Epithelial cell of esophagus (primary cell): ENCODE results near the gene TRMT44.
"Not testable (repeated sequence)": the region's sequence is repeated elsewhere in the genome, so short reads cannot be mapped to it uniquely, and the experiment has no call there.

Source experiments
- DNase-seq: peaks from one replicate; pipeline ENCODE4 v3.0.0; 2010; ENCODE audit warnings: low read depth
- H3K4me3 ChIP-seq: 2 replicates; pipeline ENCODE4 v1.5.1; 2011; ENCODE audit warnings: mild to moderate bottlenecking, low read length, control low read depth
- CTCF ChIP-seq: IDR thresholded peaks from 2 replicates; pipeline ENCODE4 v1.5.1; 2011; ENCODE audit warnings: low read depth, mild to moderate bottlenecking, low read length, control low read depth, inconsistent platforms; ENCODE audit not compliant: insufficient read depth; ENCODE audit errors: missing control alignments

TRMT44 gene

GRCh38 chr4:8512510-8512909 lies 71.9 kb downstream of the TRMT44 start:
- no peak overlapping the region for H3K4me3 ChIP-seq
- no peak for TF ChIP-seq CTCF
- DNase-seq: no peak

DNA sequence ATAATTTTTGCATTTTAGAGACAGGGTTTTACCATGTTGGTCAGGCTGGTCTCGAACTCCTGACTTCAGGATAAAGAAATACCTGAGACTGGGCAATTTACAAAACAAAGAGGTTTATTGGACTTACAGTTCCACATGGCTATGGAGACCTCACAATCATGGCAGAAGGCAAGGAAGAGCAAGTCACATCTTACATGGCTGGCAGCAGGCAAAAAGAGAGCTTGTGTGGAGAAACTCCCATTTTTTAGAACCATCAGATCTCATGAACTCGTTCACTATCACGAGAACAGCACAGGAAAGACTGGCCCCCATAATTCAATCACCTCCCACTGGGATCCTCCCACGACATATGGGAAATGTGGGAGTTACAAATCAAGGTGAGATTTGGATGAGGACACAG lies 72.5 kb downstream of the TRMT44 start:
- not testable (repeated sequence) for H3K4me3 ChIP-seq

DNA sequence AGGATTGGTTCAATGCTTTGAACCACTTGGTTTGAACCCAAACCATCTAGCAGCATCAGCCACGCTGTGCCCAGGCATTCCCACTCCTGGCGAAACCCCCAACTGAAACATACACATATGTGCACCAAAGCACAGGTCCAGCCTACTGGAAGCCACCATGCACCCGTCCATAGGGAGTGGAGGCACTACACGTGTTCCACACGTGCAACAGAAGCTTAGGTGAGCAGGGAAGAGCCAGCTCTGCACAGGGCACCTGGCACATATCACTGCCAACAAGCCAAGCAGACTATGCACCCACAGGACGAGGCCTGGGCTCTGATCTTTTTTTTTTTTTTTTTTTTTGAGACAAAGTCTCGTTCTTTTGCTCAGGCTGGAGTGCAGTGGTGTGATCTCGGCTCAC lies 73.4 kb downstream of the TRMT44 start:
- no peak overlapping the region for H3K4me3 ChIP-seq
- TF ChIP-seq CTCF: no peak
- no peak for DNase-seq

More for the DNA sequence above, 72.5 kb downstream of the TRMT44 start:
- DNase-seq: not testable (repeated sequence)

DNA sequence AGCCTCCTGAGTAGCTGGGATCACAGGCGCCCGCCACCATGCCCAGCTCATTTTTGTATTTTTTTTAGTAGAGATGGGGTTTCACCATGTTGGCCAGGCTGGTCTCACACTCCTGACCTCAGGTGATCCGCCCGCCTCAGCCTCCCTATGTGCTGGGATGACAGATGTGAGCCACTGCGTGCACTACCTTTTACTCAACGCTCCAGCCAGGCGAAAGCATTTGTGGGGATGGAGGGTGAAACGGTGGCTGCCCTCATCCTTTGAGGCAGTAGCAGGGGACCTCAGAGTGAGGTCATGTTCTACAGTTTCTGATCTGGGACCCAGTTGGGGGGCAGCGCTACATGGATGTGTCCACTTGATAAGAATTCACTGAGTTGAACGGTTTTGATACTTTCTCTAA lies 73.8 kb downstream of the TRMT44 start:
- DNase-seq: no peak
- TF ChIP-seq CTCF: no peak
- H3K4me3 ChIP-seq: no peak overlapping the region

GRCh38 chr4:8515316-8516060 lies 74.9 kb downstream of the TRMT44 start:
- no peak for DNase-seq
- TF ChIP-seq CTCF: no peak
- no peak overlapping the region for H3K4me3 ChIP-seq

DNA sequence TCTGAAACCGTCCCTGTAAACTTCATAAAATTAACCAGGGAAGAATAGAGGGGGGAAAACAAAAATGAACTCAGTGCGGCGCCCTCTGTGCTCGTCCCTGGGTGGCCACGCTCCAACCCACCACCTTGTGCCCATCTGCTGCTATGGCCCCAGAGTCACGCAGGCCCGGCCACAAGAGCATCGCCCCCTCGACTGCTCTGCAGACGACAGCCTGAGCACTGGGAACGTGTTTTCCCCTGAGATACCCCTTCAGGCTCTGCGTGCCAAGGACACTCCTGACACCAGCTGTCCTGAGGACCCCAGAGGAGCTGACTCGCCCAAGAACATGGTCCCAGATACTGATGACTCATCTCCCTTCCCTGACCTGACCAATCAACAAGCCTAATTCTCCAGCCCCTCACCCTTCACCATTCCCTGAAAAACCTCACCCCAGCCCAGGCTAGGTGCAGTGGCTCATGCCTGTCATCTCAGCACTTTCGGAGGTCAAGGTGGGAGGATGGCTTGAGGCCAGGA lies 75.5 kb downstream of the TRMT44 start:
- no peak overlapping the region for H3K4me3 ChIP-seq
- no peak for TF ChIP-seq CTCF
- no peak for DNase-seq

DNA sequence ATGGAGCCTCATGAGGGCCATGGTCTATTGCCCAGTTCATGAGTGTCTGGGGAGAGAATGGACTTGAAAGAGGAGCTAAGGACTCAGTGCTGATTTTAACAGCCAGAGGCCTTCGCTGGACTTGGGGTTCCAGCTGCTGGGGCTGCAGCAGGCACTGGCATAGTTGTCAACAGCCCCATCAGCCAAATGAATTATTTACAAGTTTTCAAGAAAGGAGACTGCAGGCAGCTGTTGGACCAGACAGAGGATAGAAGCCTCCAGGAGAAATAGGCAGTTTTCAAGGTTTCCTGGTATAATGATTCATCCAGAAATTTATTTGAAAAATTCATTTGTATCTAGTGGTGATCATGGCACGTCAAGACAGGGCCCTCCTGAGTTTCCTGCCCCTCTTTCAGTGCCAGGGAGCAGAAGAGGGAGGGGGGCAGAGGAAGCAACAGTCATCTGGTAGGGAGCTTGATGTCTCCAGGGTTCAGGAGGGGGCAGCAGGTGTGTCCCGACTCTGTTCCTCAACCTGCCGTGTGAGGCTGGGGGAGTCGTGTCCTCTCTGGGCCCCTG lies 76.5 kb downstream of the TRMT44 start:
- no peak for TF ChIP-seq CTCF
- DNase-seq: no peak
- no peak overlapping the region for H3K4me3 ChIP-seq
